ENCODE results near the gene SF3B1.
"Not testable (repeated sequence)": the region's sequence is repeated elsewhere in the genome, so short reads cannot be mapped to it uniquely, and the experiment has no call there.

SF3B1 gene

DNA sequence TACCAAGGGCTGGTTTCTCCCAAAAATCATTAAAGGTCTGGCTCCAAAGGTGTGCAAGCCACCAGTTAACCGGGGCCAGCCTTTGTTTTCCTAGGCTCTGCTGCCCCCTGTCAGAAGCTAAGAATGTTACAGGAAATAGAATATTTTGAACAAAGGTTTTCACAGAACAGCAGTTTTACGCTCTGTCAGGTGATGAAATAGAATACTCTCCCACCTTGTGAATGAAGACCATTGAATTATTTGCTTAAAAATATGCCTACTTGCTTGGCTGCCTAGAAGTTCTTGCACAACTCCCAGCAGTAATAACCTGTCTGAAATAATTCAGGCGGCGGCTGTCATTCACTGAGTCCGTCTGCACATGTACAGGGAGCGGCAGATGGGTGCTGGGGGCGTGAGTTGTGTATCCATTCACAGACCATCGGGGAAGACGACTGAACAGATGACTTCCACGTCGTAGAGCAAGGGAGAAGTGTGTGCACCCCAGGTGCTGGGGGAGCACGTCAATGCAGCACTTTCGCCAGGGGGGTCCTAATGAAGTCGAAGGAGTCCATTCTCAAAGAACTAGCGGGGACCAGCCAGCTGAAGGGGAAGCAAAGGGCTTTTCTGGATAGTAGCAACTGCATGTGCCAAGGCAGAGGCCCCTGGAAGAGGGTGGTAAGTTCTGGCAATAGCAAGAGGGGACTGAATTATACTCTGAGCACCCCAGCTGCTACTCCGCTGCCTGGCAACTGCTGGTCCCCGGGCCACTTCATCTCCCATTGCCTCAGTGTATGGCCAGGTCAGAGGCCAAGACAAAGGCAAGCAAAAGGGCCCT lies 56.1 kb downstream of the SF3B1 start:
- DNase-seq (ENCODE audit: low read depth): peak; percentile 59

GRCh38 chr2:197378086-197378485 lies 56.7 kb downstream of the SF3B1 start:
- DNase-seq (ENCODE audit: low read depth): no peak

- no peak for DNase-seq (ENCODE audit: low read depth)
Measured at GRCh38 chr2:197377670-197378069, 57.2 kb downstream of the SF3B1 start.

- peak; percentile 50 for DNase-seq (ENCODE audit: low read depth)
Measured at GRCh38 chr2:197372592-197372991, 62.2 kb downstream of the SF3B1 start.

DNA sequence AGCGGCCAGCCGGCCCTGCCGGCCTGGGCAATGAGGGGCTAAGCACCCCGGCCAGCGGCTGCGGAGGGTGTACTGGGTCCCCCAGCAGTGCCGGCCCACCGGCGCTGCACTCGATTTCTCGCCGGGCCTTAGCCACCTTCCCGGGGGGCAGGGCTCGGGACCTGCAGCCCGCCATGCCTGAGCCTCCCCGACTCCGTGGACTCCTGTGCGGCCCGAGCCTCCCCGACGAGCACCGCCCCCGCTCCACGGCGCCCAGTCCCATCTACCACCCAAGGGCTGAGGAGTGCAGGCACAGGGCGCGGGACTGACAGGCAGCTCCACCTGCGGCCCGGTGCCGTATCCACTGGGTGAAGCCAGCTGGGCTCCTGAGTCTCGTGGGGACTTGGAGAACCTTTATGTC lies 64.2 kb downstream of the SF3B1 start:
- not testable (repeated sequence) for DNase-seq (ENCODE audit: low read depth)

GRCh38 chr2:197369933-197370320 lies 64.9 kb downstream of the SF3B1 start:
- DNase-seq (ENCODE audit: low read depth): no peak

- peak; percentile 35 for DNase-seq (ENCODE audit: low read depth)
Measured at GRCh38 chr2:197369228-197369932, 65.4 kb downstream of the SF3B1 start.

DNA sequence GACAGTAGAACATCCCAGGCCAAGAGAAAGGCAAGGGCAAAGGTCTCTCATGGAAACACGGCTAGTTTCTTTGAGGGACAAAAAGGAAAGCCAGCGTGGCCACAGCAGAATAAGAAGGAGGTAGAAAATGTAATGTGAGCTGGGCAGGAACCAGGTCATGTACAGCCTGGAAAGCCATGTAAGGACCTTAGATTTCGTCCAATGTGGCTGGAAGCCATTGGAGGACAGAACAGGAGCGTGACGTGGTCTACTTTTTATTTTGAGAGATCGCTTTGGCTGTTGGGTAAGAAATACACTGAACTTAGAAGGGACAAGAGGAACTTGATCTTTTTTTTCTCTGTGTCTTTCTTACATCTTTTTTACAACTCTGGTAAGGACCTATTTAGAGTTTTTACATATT lies 66.4 kb downstream of the SF3B1 start:
- DNase-seq (ENCODE audit: low read depth): no peak

GRCh38 chr2:197363998-197364397 lies 70.8 kb downstream of the SF3B1 start:
- DNase-seq (ENCODE audit: low read depth): no peak

DNA sequence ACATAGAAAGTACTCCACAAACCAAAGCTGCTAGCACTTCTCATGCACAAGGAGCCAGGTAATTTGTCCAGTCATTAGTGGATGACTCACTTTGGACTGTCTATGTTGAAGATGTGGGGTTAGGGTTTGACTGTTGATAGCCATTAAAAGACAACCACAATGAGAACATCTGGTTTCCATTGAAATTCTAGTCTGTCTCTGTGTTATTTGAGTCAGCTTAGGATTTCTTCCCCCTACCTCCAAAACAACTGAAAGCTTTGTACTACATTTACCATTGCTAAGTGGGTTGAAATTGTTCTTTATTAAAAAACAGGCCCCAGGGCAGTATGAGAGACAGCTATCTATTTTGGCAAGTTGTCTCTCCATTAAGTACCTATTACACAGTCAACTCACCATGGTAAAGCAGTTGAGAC lies 74.1 kb downstream of the SF3B1 start:
- peak; percentile 83 for DNase-seq (ENCODE audit: low read depth)

DNA sequence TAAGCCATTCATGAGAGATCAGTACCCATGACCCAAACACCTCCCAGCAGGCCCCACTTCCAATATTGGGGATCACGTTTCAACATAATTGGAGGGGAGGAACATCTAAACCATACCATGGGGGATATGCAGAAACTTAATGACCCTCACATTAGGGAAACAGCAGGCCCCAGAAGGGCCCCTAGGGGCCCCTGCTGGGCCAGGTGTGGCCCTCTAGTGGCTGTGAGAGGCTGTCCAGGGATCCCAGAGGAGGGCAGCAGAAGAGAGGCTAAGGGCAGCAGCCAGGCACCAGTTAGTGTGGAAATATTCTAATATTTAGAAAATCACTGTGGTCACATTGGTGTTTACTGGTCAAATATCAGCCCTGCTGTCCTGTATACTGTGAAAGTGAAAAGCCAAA lies 75.0 kb downstream of the SF3B1 start:
- no peak for DNase-seq (ENCODE audit: low read depth)

DNA sequence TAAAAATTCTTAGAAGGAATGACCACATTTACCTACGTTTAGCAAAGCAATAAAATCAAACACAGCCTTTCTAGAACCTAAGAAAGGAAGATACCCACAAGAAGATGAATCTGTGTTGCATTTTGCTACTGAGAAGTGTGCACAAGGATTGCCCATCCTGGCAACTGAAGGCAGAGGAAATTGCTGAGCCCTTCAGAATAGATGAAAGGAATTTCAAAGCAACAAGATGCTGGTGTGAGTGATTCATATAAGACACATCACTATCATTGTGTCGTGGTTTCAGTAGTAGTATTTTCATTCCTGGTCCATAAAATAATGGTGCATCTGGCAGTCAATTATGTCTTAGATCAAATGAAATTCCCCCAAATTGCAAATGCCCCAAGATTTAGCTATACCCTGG lies 75.9 kb downstream of the SF3B1 start:
- peak; percentile 53 for DNase-seq (ENCODE audit: low read depth)

DNA sequence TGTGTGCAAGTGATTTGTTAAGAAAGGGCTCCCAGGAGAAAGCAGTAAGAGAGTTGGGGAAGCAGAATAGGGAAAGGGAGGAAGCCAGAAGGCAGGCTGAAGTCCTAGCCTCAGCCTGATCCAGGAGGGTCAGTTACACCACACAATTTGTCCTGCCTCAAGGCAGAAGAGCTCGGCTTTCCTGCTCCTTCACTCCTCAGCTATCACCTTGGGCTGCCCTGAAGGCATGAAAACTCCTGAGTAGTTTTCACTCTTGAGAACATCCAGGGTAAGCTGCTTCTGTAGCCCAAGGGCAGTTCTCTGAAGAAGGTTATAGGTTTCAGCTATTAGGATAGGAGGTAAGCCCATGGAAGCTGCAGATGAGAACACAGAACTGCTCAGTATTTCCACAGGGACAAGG lies 76.8 kb downstream of the SF3B1 start:
- no peak for DNase-seq (ENCODE audit: low read depth)

DNA sequence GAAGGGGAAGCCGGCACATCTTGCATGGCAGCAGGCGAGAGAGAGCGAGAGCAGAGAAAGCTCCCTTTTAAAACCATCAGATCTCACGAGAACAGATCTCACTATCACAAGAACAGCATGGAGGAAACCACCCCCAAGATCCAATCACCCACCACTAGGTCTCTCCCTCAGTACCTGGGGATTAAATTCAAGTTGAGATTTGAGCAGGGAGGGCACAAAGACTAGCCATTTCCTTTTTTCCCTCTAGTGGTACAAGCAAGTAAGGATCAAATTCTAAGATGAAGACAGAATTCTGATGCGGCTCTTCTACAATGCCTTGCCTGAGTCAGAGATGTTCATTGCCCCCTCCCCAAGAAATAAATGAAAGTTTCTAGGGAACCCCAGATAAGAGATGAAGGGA lies 78.7 kb downstream of the SF3B1 start:
- no peak for DNase-seq (ENCODE audit: low read depth)

GRCh38 chr2:197354169-197354558 lies 80.7 kb downstream of the SF3B1 start:
- no peak for DNase-seq (ENCODE audit: low read depth)

DNA sequence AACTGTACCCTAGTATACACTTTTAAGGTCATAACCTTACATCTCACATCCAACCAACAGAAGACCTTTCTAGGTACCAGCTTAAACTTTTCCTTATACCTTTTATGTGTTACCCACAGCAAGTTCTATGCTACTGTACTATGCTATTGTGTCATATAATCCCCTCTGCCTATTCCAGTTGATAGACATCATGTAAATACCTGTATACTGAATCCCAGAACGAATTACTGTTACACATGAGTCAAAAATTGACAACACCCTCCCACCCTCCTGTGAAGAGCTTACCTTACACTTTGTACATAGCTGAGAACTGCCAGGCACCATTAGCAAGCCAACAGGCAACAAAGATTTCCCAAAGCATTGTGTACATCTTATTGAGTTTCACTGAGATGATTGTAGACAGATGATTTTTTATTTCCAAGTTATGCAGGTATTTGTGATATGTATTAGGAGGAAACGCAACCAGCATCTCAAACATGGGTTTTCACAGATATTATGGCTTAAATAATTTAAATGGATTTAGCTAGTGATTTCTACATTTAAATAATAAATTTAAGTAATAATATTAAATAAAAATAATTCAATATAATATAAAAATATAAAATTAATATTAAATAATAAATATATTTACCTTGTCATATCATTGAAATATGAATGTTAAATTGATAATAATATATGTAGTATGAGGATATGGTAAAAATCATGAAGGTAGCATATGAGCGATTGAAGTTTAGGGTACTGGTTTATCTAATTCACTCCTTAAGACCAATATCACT lies 81.2 kb downstream of the SF3B1 start:
- no peak for DNase-seq (ENCODE audit: low read depth)

- DNase-seq (ENCODE audit: low read depth): no peak
Measured at GRCh38 chr2:197349699-197350098, 85.1 kb downstream of the SF3B1 start.

GRCh38 chr2:197348721-197349360 lies 86.0 kb downstream of the SF3B1 start:
- no peak for DNase-seq (ENCODE audit: low read depth)

- peak; percentile 11 for DNase-seq (ENCODE audit: low read depth)
Measured at GRCh38 chr2:197345846-197346370, 88.9 kb downstream of the SF3B1 start.

DNA sequence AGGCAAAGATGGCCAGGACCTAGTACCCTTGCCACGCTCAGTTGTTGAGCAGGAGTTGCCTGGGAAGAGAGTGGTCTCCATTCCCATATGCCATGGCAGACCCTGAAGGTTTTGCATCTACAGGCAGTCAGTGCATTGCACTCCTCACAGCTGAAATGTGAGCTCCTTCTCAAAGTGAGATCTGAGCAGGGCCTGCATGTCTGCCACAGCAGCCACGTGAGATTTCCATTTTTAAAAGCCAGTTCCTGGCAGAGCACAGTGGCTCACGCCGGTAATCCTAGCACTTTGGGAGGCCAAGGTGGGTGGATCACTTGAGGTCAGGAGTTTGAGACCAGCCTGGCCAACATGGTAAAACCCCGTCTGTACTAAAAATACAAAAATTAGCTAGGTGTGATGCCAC lies 90.9 kb downstream of the SF3B1 start:
- DNase-seq (ENCODE audit: low read depth): not testable (repeated sequence)

- no peak for DNase-seq (ENCODE audit: low read depth)
Measured at GRCh38 chr2:197340591-197340990, 94.2 kb downstream of the SF3B1 start.

All from EH (cell line).